Measurements from ENCODE around the gene TMEM63A. TPM values are rescaled to one million over a fixed set of nuclear protein-coding genes. Genes with fewer than 3 reads are reported as not detected.

TMEM63A gene
- total and polyA plus RNA-seq, 2 donors (not counting 3 experiments of a cell fraction or from before 2014, with no cell fraction given), result 28.7 to 41.4 TPM

GRCh38 chr1:225863167-225863566 is 19.0 kb downstream of the TMEM63A start:
- no peak for TF ChIP-seq GATA2 (IDR thresholded peaks at IDR 0.05; ENCODE audit: insufficient read depth, insufficient read length, low read depth, low read length)
- no peak for TF ChIP-seq POLR2AphosphoS5 (IDR thresholded peaks at IDR 0.05; ENCODE audit: insufficient read depth, low read depth, low read length)
- no peak for TF ChIP-seq JUN (IDR thresholded peaks at IDR 0.05; ENCODE audit: borderline replicate concordance, insufficient read depth, insufficient read length, low read depth)
- TF ChIP-seq POLR2A (IDR thresholded peaks at IDR 0.05; ENCODE audit: low read depth, low read length), result no peak
- no peak for TF ChIP-seq EZH2 (IDR thresholded peaks at IDR 0.05; ENCODE audit: borderline replicate concordance, low read depth, low read length, severe bottlenecking)
- H3K27me3 ChIP-seq (ENCODE audit: control insufficient read depth in 2 of 2, insufficient read depth in 2 of 2, low read length in 2 of 2), result no peaks in the 10 kb centered on the region
- H3K4me1 ChIP-seq (ENCODE audit: control insufficient read depth, extremely low read depth, insufficient read depth, low read length), result peaks cover 12% of the 10 kb centered on the region
- H4K20me1 ChIP-seq (replicated peaks; ENCODE audit: control insufficient read depth, extremely low read depth, insufficient read depth, low read length), result no peaks in the 10 kb centered on the region
- no peaks in the 10 kb centered on the region for H3K9me1 ChIP-seq (replicated peaks; ENCODE audit: control insufficient read depth, extremely low read depth, insufficient read depth, low read length)
- no peaks in the 10 kb centered on the region for H3K9me3 ChIP-seq (replicated peaks; ENCODE audit: control insufficient read depth, insufficient read depth, low read length)
- dilution Hi-C loops (cut with MboI; ENCODE audit: extremely low pct_ligation_motif_present, low sequenced_read_pairs) (no loop called here), intact Hi-C loops (cut with micrococcal nuclease) (no loop called here)
- H3K4me2 ChIP-seq (ENCODE audit: insufficient read depth, low read length), result no peak overlapping the region
- no peak for DNase-seq (ENCODE audit: low read depth, low spot score)
- H3K27ac ChIP-seq (ENCODE audit: insufficient read depth, low read depth, low read length), result no peak overlapping the region
- CTCF ChIA-PET, result no interaction called here
- no peak overlapping the region for H3K9ac ChIP-seq (replicated peaks; ENCODE audit: extremely low read depth, insufficient read depth, low read length)
- H3K36me3 ChIP-seq (ENCODE audit: control insufficient read depth in 2 of 2, extremely low read depth in 1 of 2, insufficient read depth in 2 of 2, low read length in 2 of 2), result peaks cover 0 to 28% of the 10 kb centered on the region in 2 experiments
- BruUV-seq (replicated peaks), result no TSS peak
- POLR2A ChIA-PET, result no interaction called here
- H3K4me3 ChIP-seq (replicated peaks in 1 of 3; ENCODE audit: insufficient read depth in 1 of 3, low read depth in 1 of 3, low read length in 3 of 3), result no peak overlapping the region
- no peak for FAIRE-seq
- H2AFZ ChIP-seq (ENCODE audit: low read depth, low read length), result no peak overlapping the region
- H3K79me2 ChIP-seq (ENCODE audit: control insufficient read depth, insufficient read depth, low read length), result no peaks in the 10 kb centered on the region

GRCh38 chr1:225862581-225862950 is 19.6 kb downstream of the TMEM63A start:
- dilution Hi-C loops (cut with MboI; ENCODE audit: extremely low pct_ligation_motif_present, low sequenced_read_pairs) (no loop called here), intact Hi-C loops (cut with micrococcal nuclease) (no loop called here)
- Histone ChIP-seq H4K20me1 (replicated peaks; ENCODE audit: control insufficient read depth, extremely low read depth, insufficient read depth, low read length) (no peaks in the 10 kb centered on the region), H3K27me3 (ENCODE audit: control insufficient read depth in 2 of 2, insufficient read depth in 2 of 2, low read length in 2 of 2) (no peaks in the 10 kb centered on the region), H3K36me3 (ENCODE audit: control insufficient read depth in 2 of 2, extremely low read depth in 1 of 2, insufficient read depth in 2 of 2, low read length in 2 of 2) (peaks cover 0 to 27% of the 10 kb centered on the region in 2 experiments), H3K27ac (ENCODE audit: insufficient read depth, low read depth, low read length) (no peak overlapping the region), H3K4me1 (ENCODE audit: control insufficient read depth, extremely low read depth, insufficient read depth, low read length) (peaks cover 12% of the 10 kb centered on the region), H3K9me3 (replicated peaks; ENCODE audit: control insufficient read depth, insufficient read depth, low read length) (no peaks in the 10 kb centered on the region), H3K9ac (replicated peaks; ENCODE audit: extremely low read depth, insufficient read depth, low read length) (no peak overlapping the region), H3K4me3 (replicated peaks in 1 of 3; ENCODE audit: insufficient read depth in 1 of 3, low read depth in 1 of 3, low read length in 3 of 3) (no peak overlapping the region), H3K79me2 (ENCODE audit: control insufficient read depth, insufficient read depth, low read length) (no peaks in the 10 kb centered on the region), H3K9me1 (replicated peaks; ENCODE audit: control insufficient read depth, extremely low read depth, insufficient read depth, low read length) (no peaks in the 10 kb centered on the region), H2AFZ (ENCODE audit: low read depth, low read length) (no peak overlapping the region), H3K4me2 (ENCODE audit: insufficient read depth, low read length) (no peak overlapping the region)
- ChIA-PET POLR2A (no interaction called here), CTCF (no interaction called here)
- TF ChIP-seq EZH2 (IDR thresholded peaks at IDR 0.05; ENCODE audit: borderline replicate concordance, low read depth, low read length, severe bottlenecking), result no peak
- TF ChIP-seq CTCF (IDR thresholded peaks at IDR 0.05; ENCODE audit: extremely low read depth in 1 of 2, insufficient read depth in 1 of 2, low read depth in 1 of 2, low read length in 2 of 2), result no peak
- no peak for TF ChIP-seq POLR2AphosphoS5 (IDR thresholded peaks at IDR 0.05; ENCODE audit: insufficient read depth, low read depth, low read length)
- TF ChIP-seq POLR2A (IDR thresholded peaks at IDR 0.05; ENCODE audit: low read depth, low read length), result no peak
- TF ChIP-seq FOS (IDR thresholded peaks at IDR 0.05; ENCODE audit: borderline replicate concordance, insufficient read depth, low read length), result no peak
- TF ChIP-seq GATA2 (IDR thresholded peaks at IDR 0.05; ENCODE audit: insufficient read depth, insufficient read length, low read depth, low read length), result no peak
- TF ChIP-seq MAX (IDR thresholded peaks at IDR 0.05; ENCODE audit: insufficient read depth, insufficient read length), result no peak
- no peak for TF ChIP-seq JUN (IDR thresholded peaks at IDR 0.05; ENCODE audit: borderline replicate concordance, insufficient read depth, insufficient read length, low read depth)
- no peak for TF ChIP-seq MYC (IDR thresholded peaks at IDR 0.05; ENCODE audit: low read depth, low read length)
- DNase-seq (ENCODE audit: low read depth, low spot score) (no peak), FAIRE-seq (no peak)
- no TSS peak for BruUV-seq (replicated peaks)

Measured in endothelial cell of umbilical vein (primary cell).